CD14-positive monocyte (primary cell): ENCODE data around the gene CDH4. TPM values are rescaled to one million over a fixed set of nuclear protein-coding genes. Genes with fewer than 3 reads are reported as not detected.

Experiments
- DNase-seq, 3 donors: peaks; one replicate each; pipeline ENCODE4 v3.0.0-alpha.2; 2011 to 2022
- H2AFZ ChIP-seq: 2 replicates; pipeline ENCODE4 v1.6.0; 2012; ENCODE audit warnings: mild to moderate bottlenecking, low read depth, low read length, inconsistent platforms; ENCODE audit not compliant: insufficient read depth, poor library complexity, severe bottlenecking
- H3K27ac ChIP-seq, 2 donors: 1 replicate in 1 of 2; 2 replicates in 1 of 2; pipeline ENCODE4 v1.5.1; 2012 to 2013; ENCODE audit warnings: low read length in 2 of 2, control low read depth in 1 of 2, inconsistent platforms in 1 of 2, low read depth in 1 of 2, mild to moderate bottlenecking in 1 of 2
- H3K27me3 ChIP-seq, 2 donors: one replicate each; pipeline versions ENCODE4 v1.6.0 to v1.6.1; 2011 to 2013; ENCODE audit warnings: low read length in 2 of 2; ENCODE audit not compliant: control insufficient read depth in 2 of 2, insufficient read depth in 2 of 2
- H3K36me3 ChIP-seq, 2 donors: replicated peaks in 1 of 2; 1 replicate in 1 of 2; 2 replicates in 1 of 2; pipeline versions ENCODE4 v1.5.1 to v1.6.1; 2012 to 2013; ENCODE audit warnings: low read length in 2 of 2, control low read depth in 1 of 2, inconsistent platforms in 1 of 2, mild to moderate bottlenecking in 1 of 2; ENCODE audit not compliant: insufficient read depth in 2 of 2, control insufficient read depth in 1 of 2
- H3K4me1 ChIP-seq, 2 donors: 1 replicate in 1 of 2; 2 replicates in 1 of 2; pipeline versions ENCODE4 v1.5.1 to v1.6.1; 2012 to 2013; ENCODE audit warnings: low read length in 2 of 2, control low read depth in 1 of 2, inconsistent platforms in 1 of 2, mild to moderate bottlenecking in 1 of 2, moderate library complexity in 1 of 2; ENCODE audit not compliant: insufficient read depth in 2 of 2, control insufficient read depth in 1 of 2
- H3K4me2 ChIP-seq: replicated peaks from 2 replicates; pipeline ENCODE3; 2012; ENCODE audit warnings: low read length, moderate library complexity, mild to moderate bottlenecking; ENCODE audit not compliant: poor library complexity, severe bottlenecking; ENCODE audit errors: extremely low read depth
- H3K4me3 ChIP-seq, 3 experiments: fragments of 200-600 bp in 1 of 3; sonication (generic) in 1 of 3; replicated peaks in 1 of 3; 1 replicate in 2 of 3; 2 replicates in 1 of 3; pipeline ENCODE4 v1.5.1; 2011 to 2013; ENCODE audit warnings: low read length in 3 of 3, mild to moderate bottlenecking in 3 of 3, control low read depth in 2 of 3, low read depth in 2 of 3, inconsistent platforms in 1 of 3, moderate library complexity in 1 of 3
- H3K79me2 ChIP-seq: 2 replicates; pipeline ENCODE4 v1.6.0; 2012; ENCODE audit warnings: mild to moderate bottlenecking, control low read depth, inconsistent platforms, low read length, moderate library complexity; ENCODE audit not compliant: insufficient read depth
- H3K9ac ChIP-seq: 2 replicates; pipeline ENCODE4 v1.6.0; 2017; ENCODE audit warnings: low read length, mild to moderate bottlenecking; ENCODE audit not compliant: insufficient read depth, poor library complexity, severe bottlenecking
- H3K9me3 ChIP-seq, 2 donors: replicated peaks in 1 of 2; 1 replicate in 1 of 2; 2 replicates in 1 of 2; pipeline versions ENCODE4 v1.5.1 to v1.6.1; 2012 to 2013; ENCODE audit warnings: low read length in 2 of 2, control low read depth in 1 of 2; ENCODE audit not compliant: control insufficient read depth in 1 of 2, insufficient read depth in 1 of 2
- H4K20me1 ChIP-seq: 2 replicates; pipeline ENCODE4 v1.6.0; 2012; ENCODE audit warnings: mild to moderate bottlenecking, low read length, control low read depth, moderate library complexity; ENCODE audit not compliant: insufficient read depth
- H3K27ac Mint-ChIP-seq, 7 donors: one replicate each; pipeline ENCODE4 v1.8.0; 2020; ENCODE audit warnings: mild to moderate bottlenecking in 7 of 7, mixed read lengths in 7 of 7, moderate library complexity in 6 of 7, inconsistent platforms in 2 of 7
- H3K27me3 Mint-ChIP-seq, 3 donors: one replicate each; pipeline ENCODE4 v1.8.0; 2021 to 2022; ENCODE audit warnings: low read depth in 3 of 3, mild to moderate bottlenecking in 3 of 3, mixed read lengths in 3 of 3, moderate library complexity in 3 of 3, inconsistent platforms in 1 of 3
- H3K36me3 Mint-ChIP-seq, 2 donors: one replicate each; pipeline ENCODE4 v1.8.0; 2020; ENCODE audit warnings: mixed read lengths in 2 of 2, inconsistent platforms in 1 of 2, mild to moderate bottlenecking in 1 of 2
- H3K4me1 Mint-ChIP-seq: one replicate; pipeline ENCODE4 v1.8.0; 2020; ENCODE audit warnings: mild to moderate bottlenecking, mixed read lengths
- H3K4me3 Mint-ChIP-seq, 2 donors: one replicate each; pipeline ENCODE4 v1.8.0; 2020; ENCODE audit warnings: mild to moderate bottlenecking in 2 of 2, mixed read lengths in 2 of 2, moderate library complexity in 1 of 2
- H3K9me3 Mint-ChIP-seq, 7 donors: one replicate each; pipeline ENCODE4 v1.8.0; 2020 to 2022; ENCODE audit warnings: mixed read lengths in 7 of 7, mild to moderate bottlenecking in 6 of 7, moderate library complexity in 6 of 7, inconsistent platforms in 2 of 7
- CTCF ChIP-seq: fragments of 200-600 bp; IDR thresholded peaks from one replicate; pipeline ENCODE4 v1.8.0; 2022; ENCODE audit warnings: antibody characterized with exemption, mild to moderate bottlenecking
- WGBS: methylation state at CpG from one replicate; pipeline ENCODE4 v1.1.5; 2013; ENCODE audit warnings: missing lambda C conversion rate; ENCODE audit not compliant: insufficient coverage; 5-methylcytosine and 5-hydroxymethylcytosine counted together
- intact Hi-C, 2 donors: fragments of 100-400 bp; cut with micrococcal nuclease; formaldehyde crosslinking; loops; one replicate each; pipeline versions ENCODE4 v1.15.0 to v1.15.1; 2023
- polyA plus RNA-seq, 3 donors: library from polyadenylated mRNA; depleted of rRNA in 1 of 3; unstranded in 2 of 3; stranded (reverse) in 1 of 3; fragments of 300-500 nt in 2 of 3; fragments of >200 nt in 1 of 3; fragmentation: Illumina TruSeq in 2 of 3; gene quantifications; 1 replicate in 2 of 3; 2 replicates in 1 of 3; pipeline ENCODE4 v1.2.3, GENCODE V29; 2012 to 2021

The CDH4 gene
- polyA plus RNA-seq, 3 donors = not detected

- no peaks in the 10 kb centered on the region for H3K36me3 ChIP-seq
- no peaks in the 10 kb centered on the region for H3K79me2 ChIP-seq
- Mint-ChIP-seq H3K9me3 (peaks cover 3 to 74% (median 49%) of the 10 kb centered on the region in 7 donors), H3K27ac (no peak overlapping the region), H3K4me1 (no peaks in the 10 kb centered on the region), H3K4me3 (no peak overlapping the region), H3K27me3 (peaks cover 0 to 5% (median 0%) of the 10 kb centered on the region in 3 donors), H3K36me3 (no peaks in the 10 kb centered on the region)
- DNase-seq = no peak
- H2AFZ ChIP-seq = no peak overlapping the region
- H3K4me2 ChIP-seq = no peak overlapping the region
- intact Hi-C loops = no loop called here
- H3K9ac ChIP-seq = no peak overlapping the region
- no peak overlapping the region for H3K27ac ChIP-seq
- no peaks in the 10 kb centered on the region for H4K20me1 ChIP-seq
- no peaks in the 10 kb centered on the region for H3K4me1 ChIP-seq
- no peak for TF ChIP-seq CTCF
- no peak overlapping the region for H3K4me3 ChIP-seq
- H3K9me3 ChIP-seq = peaks cover 9 to 95% of the 10 kb centered on the region in 2 donors
- no peaks in the 10 kb centered on the region for H3K27me3 ChIP-seq
- 96% methylated on average over 34 of the region's 38 CpGs for WGBS
Measured at GRCh38 chr20:61873651-61874420, 621.8 kb downstream of the CDH4 start.

- H3K4me3 Mint-ChIP-seq = no peak overlapping the region
- peaks cover 0 to 3% (median 0%) of the 10 kb centered on the region in 3 donors for H3K27me3 Mint-ChIP-seq
- no peak overlapping the region for H3K9ac ChIP-seq
- intact Hi-C loops = no loop called here
- H4K20me1 ChIP-seq = no peaks in the 10 kb centered on the region
- H3K4me1 Mint-ChIP-seq = no peaks in the 10 kb centered on the region
- no peaks in the 10 kb centered on the region for H3K36me3 Mint-ChIP-seq
- H2AFZ ChIP-seq = no peak overlapping the region
- no peak overlapping the region for H3K4me3 ChIP-seq
- no peaks in the 10 kb centered on the region for H3K79me2 ChIP-seq
- no peak overlapping the region for H3K27ac ChIP-seq
- TF ChIP-seq CTCF = no peak
- no peak overlapping the region for H3K27ac Mint-ChIP-seq
- H3K4me2 ChIP-seq = no peak overlapping the region
- H3K9me3 Mint-ChIP-seq = peaks cover 3 to 76% (median 47%) of the 10 kb centered on the region in 7 donors
- H3K36me3 ChIP-seq = no peaks in the 10 kb centered on the region
- peaks cover 6 to 95% of the 10 kb centered on the region in 2 donors for H3K9me3 ChIP-seq
- H3K4me1 ChIP-seq = no peaks in the 10 kb centered on the region
- WGBS = 83% methylated on average over 25 of the region's 27 CpGs
- DNase-seq = no peak
- H3K27me3 ChIP-seq = no peaks in the 10 kb centered on the region
Measured at GRCh38 chr20:61874421-61875068, 622.5 kb downstream of the CDH4 start.
